HepG2 (cell line): ENCODE measurements around the gene TTYH1. TPM values are rescaled to one million over a fixed set of nuclear protein-coding genes. Genes with fewer than 3 reads are reported as not detected.
A peak's percentile ranks its signal among the peaks of the same experiment; 100 is the strongest.

Experiments
- ATAC-seq: fragments of 200-7000 bp; cut with Tn5 transposase; 3 replicates; pipeline ENCODE4 v1.9.1; 2020; ENCODE audit warnings: mild to moderate bottlenecking, moderate library complexity
- BruUV-seq: library from RNA; stranded (reverse); fragments of 400-500 nt; replicated peaks from 2 replicates; lab custom pipeline; 2021; lab: Mats Ljungman, UMichigan
- CTCF ChIA-PET: fragments of 300-600 bp; formaldehyde crosslinking; extraction: SDS; loops from one replicate; lab custom pipeline; 2021; ENCODE audit warnings: low total read pairs, inconsistent platforms, low intra/inter-chr PET ratio; lab: Yijun Ruan, JAX
- POLR2A ChIA-PET: fragments of 350-600 bp; sonication (Branson Sonifier 250); formaldehyde crosslinking; loops from one replicate; lab custom pipeline; 2020; ENCODE audit warnings: antibody characterized with exemption, inconsistent platforms; lab: Yijun Ruan, JAX
- DNase-seq: peaks from one replicate; pipeline ENCODE4 v3.0.0-alpha.2; 2015; ENCODE audit warnings: low spot score
- FAIRE-seq: peaks from 3 replicates; lab custom pipeline; 2011; peaks lifted over from hg19 to GRCh38; lab: Jason Lieb, UNC
- H2AFZ ChIP-seq: one replicate; pipeline ENCODE4 v1.6.1; 2011; ENCODE audit warnings: low read length, inconsistent platforms
- H3K27ac ChIP-seq: fragments of 300-600 bp; 3 replicates; pipeline ENCODE4 v1.8.0; 2011; ENCODE audit warnings: mixed run types, mild to moderate bottlenecking, mixed read lengths, low read length, inconsistent platforms; ENCODE audit not compliant: insufficient read depth; ENCODE audit errors: extremely low read length
- H3K27me3 ChIP-seq, 2 experiments: fragments of 200-600 bp in 1 of 2; 2 replicates in 1 of 2; 3 replicates in 1 of 2; pipeline versions ENCODE4 v1.6.0 to v1.8.0; 2011; ENCODE audit warnings: low read length in 2 of 2, mild to moderate bottlenecking in 2 of 2, moderate library complexity in 2 of 2, inconsistent platforms in 1 of 2; ENCODE audit not compliant: insufficient read depth in 2 of 2, control insufficient read depth in 1 of 2
- H3K36me3 ChIP-seq, 2 experiments: fragments of 200-600 bp in 1 of 2; replicated peaks in 1 of 2; 2 replicates in 1 of 2; 3 replicates in 1 of 2; pipeline versions ENCODE4 v1.5.1 to v1.8.0; 2011; ENCODE audit warnings: low read length in 2 of 2, inconsistent platforms in 1 of 2; ENCODE audit not compliant: insufficient read depth in 2 of 2, control insufficient read depth in 1 of 2
- H3K4me1 ChIP-seq: 2 replicates; pipeline ENCODE4 v1.5.1; 2012; ENCODE audit warnings: low read length, inconsistent platforms; ENCODE audit not compliant: insufficient read depth
- H3K4me2 ChIP-seq: 2 replicates; pipeline ENCODE4 v1.6.0; 2011; ENCODE audit warnings: low read depth, low read length, inconsistent platforms
- H3K4me3 ChIP-seq, 3 experiments: fragments of 200-600 bp in 1 of 3; sonication (generic), shearing (Covaris generic) in 1 of 3; replicated peaks in 1 of 3; 2 replicates each; pipeline ENCODE4 v1.5.1; 2011 to 2016; ENCODE audit warnings: low read length in 3 of 3, inconsistent platforms in 2 of 3, low read depth in 2 of 3, mild to moderate bottlenecking in 2 of 3, control low read depth in 1 of 3, mixed read lengths in 1 of 3; ENCODE audit not compliant: insufficient read depth in 1 of 3
- H3K79me2 ChIP-seq: one replicate; pipeline ENCODE4 v1.6.1; 2011; ENCODE audit warnings: low read length, inconsistent platforms; ENCODE audit not compliant: insufficient read depth
- H3K9ac ChIP-seq: 2 replicates; pipeline ENCODE4 v1.6.0; 2011; ENCODE audit warnings: mild to moderate bottlenecking, low read depth, low read length, inconsistent platforms; ENCODE audit not compliant: insufficient read depth
- H3K9me3 ChIP-seq: 2 replicates; pipeline ENCODE4 v1.5.1; 2012; ENCODE audit warnings: mild to moderate bottlenecking, low read length
- H4K20me1 ChIP-seq: 2 replicates; pipeline ENCODE4 v1.6.0; 2011; ENCODE audit warnings: inconsistent platforms, mild to moderate bottlenecking, low read length, moderate library complexity; ENCODE audit not compliant: insufficient read depth
- BHLHE40 ChIP-seq: IDR thresholded peaks from 2 replicates; pipeline ENCODE4 v1.6.1; 2011; ENCODE audit warnings: low read length, improper control_type of control experiment
- ETV5 ChIP-seq: IDR thresholded peaks from 2 replicates; pipeline ENCODE4 v1.6.1; 2018; ENCODE audit warnings: missing biosample characterization, missing genetic modification reagents, inconsistent platforms, borderline replicate concordance
- GATAD2A ChIP-seq: IDR thresholded peaks from 2 replicates; pipeline ENCODE4 v1.6.1; 2016
- HNF4A ChIP-seq: sonication (generic); formaldehyde crosslinking; IDR thresholded peaks from 2 replicates; pipeline ENCODE4 v1.4.0; 2020; ENCODE audit warnings: missing genetic modification reagents
- HNF4G ChIP-seq, 2 experiments: sonication (generic) in 1 of 2; formaldehyde crosslinking in 1 of 2; IDR thresholded peaks; 2 replicates each; pipeline versions ENCODE4 v1.4.0 to v1.6.1; 2011 to 2020; ENCODE audit warnings: borderline replicate concordance in 2 of 2, low read depth in 2 of 2, mild to moderate bottlenecking in 2 of 2, low read length in 1 of 2, missing genetic modification reagents in 1 of 2, moderate library complexity in 1 of 2
- RARA ChIP-seq: IDR thresholded peaks from 2 replicates; pipeline ENCODE4 v1.6.1; 2016; ENCODE audit warnings: missing genetic modification reagents, missing compliant biosample characterization
- SAP130 ChIP-seq: IDR thresholded peaks from 2 replicates; pipeline ENCODE4 v1.6.1; 2016; ENCODE audit warnings: low read depth
- ZNF354B ChIP-seq: sonication (generic); formaldehyde crosslinking; IDR thresholded peaks from 2 replicates; pipeline ENCODE4 v1.8.0; 2022; ENCODE audit warnings: mild to moderate bottlenecking, missing genetic modification reagents
- ZNF709 ChIP-seq: sonication (generic); formaldehyde crosslinking; IDR thresholded peaks from 2 replicates; pipeline ENCODE4 v1.5.0; 2020; ENCODE audit warnings: mild to moderate bottlenecking, missing genetic modification reagents
- WGBS: methylation state at CpG from one replicate; pipeline ENCODE4 v1.1.6; 2017; ENCODE audit warnings: low lambda C conversion rate; 5-methylcytosine and 5-hydroxymethylcytosine counted together
- in situ Hi-C: cut with HindIII; loops from 2 replicates; pipeline ENCODE4 v1.10.0; 2017; ENCODE audit warnings: low pct_unique_long_range_greater_than_20kb; ENCODE audit not compliant: extremely low pct_ligation_motif_present
- intact Hi-C: fragments of 100-400 bp; cut with micrococcal nuclease; formaldehyde crosslinking; loops from one replicate; pipeline ENCODE4 v1.10.0; 2022; ENCODE audit not compliant: unreplicated experiment
- polyA plus RNA-seq, 8 experiments: library from polyadenylated mRNA; depleted of rRNA in 3 of 8; stranded (reverse) in 7 of 8; unstranded in 1 of 8; fragments of >200 nt; fragmentation: Illumina TruSeq in 4 of 8; extraction: Trizol in 4 of 8; gene quantifications; 2 replicates each; pipeline versions ENCODE4 v1.2.1 to v1.2.3, GENCODE V29; 2011 to 2016; ENCODE audit warnings: low read depth in 4 of 8, missing spikeins in 1 of 8, mixed read lengths in 1 of 8; ENCODE audit not compliant: insufficient read depth in 1 of 8
- total RNA-seq, 5 experiments: library from RNA; depleted of rRNA; stranded (reverse); fragments of >200 nt; fragmentation: Illumina TruSeq; extraction: Trizol; gene quantifications; 2 replicates each; pipeline ENCODE4 v1.2.3, GENCODE V29; 2016; ENCODE audit warnings: low read depth in 1 of 5
- TF ChIP-seq, protein P1 (sequence below): sonication (generic); formaldehyde crosslinking; IDR thresholded peaks from 2 replicates; pipeline ENCODE4 v1.4.0; 2020; ENCODE audit warnings: low read depth, mild to moderate bottlenecking, missing genetic modification reagents
- TF ChIP-seq, protein P2 (sequence below): sonication (generic); formaldehyde crosslinking; IDR thresholded peaks from 2 replicates; pipeline ENCODE4 v1.5.0; 2020; ENCODE audit warnings: missing genetic modification reagents
- TF ChIP-seq, protein P3 (sequence below): sonication (generic); formaldehyde crosslinking; IDR thresholded peaks from 2 replicates; pipeline ENCODE4 v1.4.0; 2020; ENCODE audit warnings: mild to moderate bottlenecking, missing genetic modification reagents
- TF ChIP-seq, protein P4 (sequence below): sonication (generic); formaldehyde crosslinking; conservative IDR thresholded peaks from 2 replicates; pipeline ENCODE4 v1.4.0; 2020; ENCODE audit warnings: mild to moderate bottlenecking, missing genetic modification reagents, moderate library complexity
- TF ChIP-seq, protein P5 (sequence below): sonication (generic); formaldehyde crosslinking; IDR thresholded peaks from 2 replicates; pipeline ENCODE4 v1.4.0; 2020; ENCODE audit warnings: missing genetic modification reagents

Gene TTYH1
- total and polyA plus RNA-seq, 2 of the 13 experiments (the other 11 are each of a cell fraction or from before 2014, with no cell fraction given), result 6.9 to 19.9 TPM

DNA sequence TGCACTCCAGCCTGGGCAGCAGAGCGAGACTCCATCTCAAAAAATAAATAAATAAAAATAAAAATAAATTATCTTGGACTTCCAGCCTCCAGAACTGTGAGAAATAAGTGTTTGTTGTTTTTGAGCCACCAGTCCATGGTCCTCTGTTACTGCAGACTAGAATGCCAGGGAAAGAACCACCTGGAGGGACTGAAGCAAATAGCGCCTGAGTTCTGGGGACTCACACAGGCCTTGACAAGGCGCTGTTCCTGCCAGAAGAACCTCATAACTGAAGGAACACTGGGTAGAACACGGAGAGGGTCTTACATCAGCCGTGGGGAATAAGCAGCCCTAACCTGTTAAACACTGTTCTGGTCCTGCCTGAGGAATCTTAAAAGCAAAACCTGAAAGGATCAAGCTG lies 25.4 kb downstream of the TTYH1 start (continued):
- TF ChIP-seq, protein P1, sequence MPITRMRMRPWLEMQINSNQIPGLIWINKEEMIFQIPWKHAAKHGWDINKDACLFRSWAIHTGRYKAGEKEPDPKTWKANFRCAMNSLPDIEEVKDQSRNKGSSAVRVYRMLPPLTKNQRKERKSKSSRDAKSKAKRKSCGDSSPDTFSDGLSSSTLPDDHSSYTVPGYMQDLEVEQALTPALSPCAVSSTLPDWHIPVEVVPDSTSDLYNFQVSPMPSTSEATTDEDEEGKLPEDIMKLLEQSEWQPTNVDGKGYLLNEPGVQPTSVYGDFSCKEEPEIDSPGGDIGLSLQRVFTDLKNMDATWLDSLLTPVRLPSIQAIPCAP (CRISPR knock-in tag), result no peak
- TF ChIP-seq BHLHE40, result no peak
- TF ChIP-seq, protein P2, sequence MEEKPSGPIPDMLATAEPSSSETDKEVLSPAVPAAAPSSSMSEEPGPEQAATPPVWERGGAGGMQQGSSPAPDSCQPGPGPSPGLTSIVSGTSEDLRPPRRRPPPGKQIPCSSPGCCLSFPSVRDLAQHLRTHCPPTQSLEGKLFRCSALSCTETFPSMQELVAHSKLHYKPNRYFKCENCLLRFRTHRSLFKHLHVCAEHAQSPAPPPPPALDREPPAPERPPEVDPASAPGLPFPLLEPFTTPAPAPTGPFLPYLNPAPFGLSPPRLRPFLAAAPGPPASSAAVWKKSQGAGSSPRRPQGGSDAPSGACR, result no peak
- TF ChIP-seq ZNF354B (CRISPR knock-in tag), result no peak
- TF ChIP-seq ZNF709 (CRISPR knock-in tag), result no peak
- TF ChIP-seq, protein P3, sequence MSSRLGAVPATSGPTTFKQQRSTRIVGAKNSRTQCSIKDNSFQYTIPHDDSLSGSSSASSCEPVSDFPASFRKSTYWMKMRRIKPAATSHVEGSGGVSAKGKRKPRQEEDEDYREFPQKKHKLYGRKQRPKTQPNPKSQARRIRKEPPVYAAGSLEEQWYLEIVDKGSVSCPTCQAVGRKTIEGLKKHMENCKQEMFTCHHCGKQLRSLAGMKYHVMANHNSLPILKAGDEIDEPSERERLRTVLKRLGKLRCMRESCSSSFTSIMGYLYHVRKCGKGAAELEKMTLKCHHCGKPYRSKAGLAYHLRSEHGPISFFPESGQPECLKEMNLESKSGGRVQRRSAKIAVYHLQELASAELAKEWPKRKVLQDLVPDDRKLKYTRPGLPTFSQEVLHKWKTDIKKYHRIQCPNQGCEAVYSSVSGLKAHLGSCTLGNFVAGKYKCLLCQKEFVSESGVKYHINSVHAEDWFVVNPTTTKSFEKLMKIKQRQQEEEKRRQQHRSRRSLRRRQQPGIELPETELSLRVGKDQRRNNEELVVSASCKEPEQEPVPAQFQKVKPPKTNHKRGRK (CRISPR knock-in tag), result no peak

DNA sequence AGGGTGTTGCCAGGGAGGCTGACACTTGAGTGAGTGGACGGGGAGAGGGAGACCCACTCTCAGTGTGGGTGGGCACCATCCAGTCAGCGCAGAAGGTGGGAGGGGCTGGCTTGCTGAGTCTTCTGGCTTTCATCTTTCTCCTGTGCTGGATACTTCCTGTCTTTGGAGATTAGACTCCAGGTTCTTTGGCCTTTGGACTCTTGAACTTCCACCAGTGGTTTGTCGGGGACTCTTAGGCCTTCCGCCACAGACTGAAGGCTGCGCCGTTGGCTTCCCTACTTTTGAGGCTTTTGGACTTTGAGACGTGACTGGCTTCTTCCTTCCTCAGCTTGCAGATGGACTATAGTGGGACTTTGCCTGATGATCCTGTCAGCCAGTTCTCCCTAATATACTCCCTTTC lies 29.5 kb downstream of the TTYH1 start:
- peak overlapping the region; percentile 36; the same call in 1 of the 2 replicates for H3K4me2 ChIP-seq
- BruUV-seq, result no TSS peak
- no peak for FAIRE-seq
- POLR2A ChIA-PET, result interaction anchor here (1.6 kb wide), 1 partner anchor 18 kb away, joined by 3 read pairs; no protein-coding TSS in a partner anchor
- H3K27ac ChIP-seq, result no peak overlapping the region
- H3K79me2 ChIP-seq, result peaks cover 23% of the 10 kb centered on the region
- H3K4me3 ChIP-seq, result no peak overlapping the region
- CTCF ChIA-PET, result no interaction called here
- 67% methylated on average over 7 of the region's 7 CpGs for WGBS
- intact Hi-C loops, result no loop called here
- in situ Hi-C loops, result no loop called here
- peaks cover 3% of the 10 kb centered on the region for H4K20me1 ChIP-seq
- peaks cover 28% of the 10 kb centered on the region for H3K4me1 ChIP-seq
- peaks cover 0 to 4% of the 10 kb centered on the region in 2 experiments; a peak in 1 of 5 replicates for H3K36me3 ChIP-seq
- no peak overlapping the region for H2AFZ ChIP-seq
- DNase-seq, result no peak
- no peak overlapping the region for H3K9ac ChIP-seq
- H3K9me3 ChIP-seq, result no peaks in the 10 kb centered on the region
- no peaks in the 10 kb centered on the region; a peak in 1 of 5 replicates for H3K27me3 ChIP-seq
- no peak for ATAC-seq
- TF ChIP-seq, protein P4, sequence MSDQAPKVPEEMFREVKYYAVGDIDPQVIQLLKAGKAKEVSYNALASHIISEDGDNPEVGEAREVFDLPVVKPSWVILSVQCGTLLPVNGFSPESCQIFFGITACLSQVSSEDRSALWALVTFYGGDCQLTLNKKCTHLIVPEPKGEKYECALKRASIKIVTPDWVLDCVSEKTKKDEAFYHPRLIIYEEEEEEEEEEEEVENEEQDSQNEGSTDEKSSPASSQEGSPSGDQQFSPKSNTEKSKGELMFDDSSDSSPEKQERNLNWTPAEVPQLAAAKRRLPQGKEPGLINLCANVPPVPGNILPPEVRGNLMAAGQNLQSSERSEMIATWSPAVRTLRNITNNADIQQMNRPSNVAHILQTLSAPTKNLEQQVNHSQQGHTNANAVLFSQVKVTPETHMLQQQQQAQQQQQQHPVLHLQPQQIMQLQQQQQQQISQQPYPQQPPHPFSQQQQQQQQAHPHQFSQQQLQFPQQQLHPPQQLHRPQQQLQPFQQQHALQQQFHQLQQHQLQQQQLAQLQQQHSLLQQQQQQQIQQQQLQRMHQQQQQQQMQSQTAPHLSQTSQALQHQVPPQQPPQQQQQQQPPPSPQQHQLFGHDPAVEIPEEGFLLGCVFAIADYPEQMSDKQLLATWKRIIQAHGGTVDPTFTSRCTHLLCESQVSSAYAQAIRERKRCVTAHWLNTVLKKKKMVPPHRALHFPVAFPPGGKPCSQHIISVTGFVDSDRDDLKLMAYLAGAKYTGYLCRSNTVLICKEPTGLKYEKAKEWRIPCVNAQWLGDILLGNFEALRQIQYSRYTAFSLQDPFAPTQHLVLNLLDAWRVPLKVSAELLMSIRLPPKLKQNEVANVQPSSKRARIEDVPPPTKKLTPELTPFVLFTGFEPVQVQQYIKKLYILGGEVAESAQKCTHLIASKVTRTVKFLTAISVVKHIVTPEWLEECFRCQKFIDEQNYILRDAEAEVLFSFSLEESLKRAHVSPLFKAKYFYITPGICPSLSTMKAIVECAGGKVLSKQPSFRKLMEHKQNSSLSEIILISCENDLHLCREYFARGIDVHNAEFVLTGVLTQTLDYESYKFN, result peak; percentile 20; the same call in 1 of the 2 replicates
- TF ChIP-seq HNF4A, result peak; percentile 69
- TF ChIP-seq GATAD2A, result peak; percentile 21; the same call in 1 of the 2 replicates
- peak; percentile 38; the same call in 1 of the 2 replicates for TF ChIP-seq ETV5 (CRISPR knock-in tag)
- TF ChIP-seq, protein P5, sequence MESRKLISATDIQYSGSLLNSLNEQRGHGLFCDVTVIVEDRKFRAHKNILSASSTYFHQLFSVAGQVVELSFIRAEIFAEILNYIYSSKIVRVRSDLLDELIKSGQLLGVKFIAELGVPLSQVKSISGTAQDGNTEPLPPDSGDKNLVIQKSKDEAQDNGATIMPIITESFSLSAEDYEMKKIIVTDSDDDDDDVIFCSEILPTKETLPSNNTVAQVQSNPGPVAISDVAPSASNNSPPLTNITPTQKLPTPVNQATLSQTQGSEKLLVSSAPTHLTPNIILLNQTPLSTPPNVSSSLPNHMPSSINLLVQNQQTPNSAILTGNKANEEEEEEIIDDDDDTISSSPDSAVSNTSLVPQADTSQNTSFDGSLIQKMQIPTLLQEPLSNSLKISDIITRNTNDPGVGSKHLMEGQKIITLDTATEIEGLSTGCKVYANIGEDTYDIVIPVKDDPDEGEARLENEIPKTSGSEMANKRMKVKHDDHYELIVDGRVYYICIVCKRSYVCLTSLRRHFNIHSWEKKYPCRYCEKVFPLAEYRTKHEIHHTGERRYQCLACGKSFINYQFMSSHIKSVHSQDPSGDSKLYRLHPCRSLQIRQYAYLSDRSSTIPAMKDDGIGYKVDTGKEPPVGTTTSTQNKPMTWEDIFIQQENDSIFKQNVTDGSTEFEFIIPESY (CRISPR knock-in tag), result peak; percentile 92
- TF ChIP-seq SAP130 (CRISPR knock-in tag), result 0 out of 2 replicates have a peak, but pooled peaks have one; percentile 22
- peak; percentile 59 for TF ChIP-seq RARA
- TF ChIP-seq HNF4G (IDR thresholded peaks at IDR 0.05; ENCODE audit: borderline replicate concordance, low read depth, low read length), result peak; percentile 39; the same call in 1 of the 2 replicates
- TF ChIP-seq HNF4G (CRISPR knock-in tag; IDR thresholded peaks at IDR 0.05; ENCODE audit: borderline replicate concordance, low read depth), result no peak
